ENCODE data around the gene MAP4.

GRCh38 chr3:48002787-48003186 is 13.4 kb downstream of the MAP4 start:
- TF ChIP-seq EZH2 (IDR thresholded peaks at IDR 0.05; ENCODE audit: insufficient read depth, poor library complexity, severe bottlenecking) (no peak), EZH2phosphoT487 (IDR thresholded peaks at IDR 0.05; ENCODE audit: insufficient read depth, low read depth) (no peak)

All from GM23248 (cell line).